Stimulated activated CD4-positive, alpha-beta T cell treated with anti-CD3 and anti-CD28 coated beads, Interleukin-12 subunit alpha, Interleukin-12 subunit beta, amount 100 ng/mL, for 48 hours (primary cell): ENCODE results near the gene NCMAP.

Experiments used
- DNase-seq, 3 donors: peaks; one replicate each; pipeline ENCODE4 v3.0.0-alpha.2; 2020; ENCODE audit warnings: low read depth in 2 of 3, low spot score in 1 of 3

Gene NCMAP

DNA sequence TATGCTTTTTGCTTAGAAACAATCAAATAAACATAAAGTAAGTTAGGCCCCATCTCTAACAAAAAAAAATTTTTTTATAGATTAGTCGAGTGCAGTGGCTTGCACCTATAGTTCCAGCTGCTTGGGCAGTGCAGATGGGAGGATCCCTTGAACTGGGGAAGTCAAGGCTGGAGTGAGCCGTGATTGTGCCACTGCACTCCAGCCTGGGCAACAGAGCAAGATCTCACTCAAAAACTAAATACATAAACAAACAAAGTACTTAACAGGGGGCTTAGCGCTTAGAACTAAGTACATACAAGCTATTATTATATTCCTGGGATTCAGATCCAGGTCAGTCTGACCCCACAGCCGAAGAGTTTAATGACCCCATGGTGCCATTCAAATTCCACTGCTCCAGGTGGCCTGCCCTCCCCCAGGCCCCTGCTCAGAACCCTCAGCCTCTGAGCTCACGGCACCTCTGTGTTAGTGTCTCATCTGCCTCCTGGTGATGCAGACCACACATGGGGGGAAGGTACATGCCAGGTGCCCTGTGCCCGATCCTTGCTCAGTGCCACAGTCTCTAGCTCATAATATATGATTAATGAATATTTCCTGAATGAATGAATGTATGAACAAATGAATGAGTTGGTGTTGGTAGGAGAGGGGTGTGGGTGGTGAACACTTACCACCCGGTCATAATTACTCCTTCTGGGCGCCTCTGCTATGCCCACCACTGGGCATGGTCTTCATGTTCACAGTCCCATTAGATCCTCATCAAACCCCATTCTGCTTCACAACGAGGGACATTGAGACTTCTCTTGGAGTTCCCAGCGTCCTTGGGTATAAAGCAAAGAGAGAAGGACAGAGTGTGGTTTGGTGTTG lies 14.6 kb downstream of the NCMAP start:
- DNase-seq = no peak

GRCh38 chr1:24572301-24572700 lies 16.4 kb downstream of the NCMAP start:
- DNase-seq = no peak

- DNase-seq = no peak
Measured at GRCh38 chr1:24575905-24576587, 20.2 kb downstream of the NCMAP start.

DNA sequence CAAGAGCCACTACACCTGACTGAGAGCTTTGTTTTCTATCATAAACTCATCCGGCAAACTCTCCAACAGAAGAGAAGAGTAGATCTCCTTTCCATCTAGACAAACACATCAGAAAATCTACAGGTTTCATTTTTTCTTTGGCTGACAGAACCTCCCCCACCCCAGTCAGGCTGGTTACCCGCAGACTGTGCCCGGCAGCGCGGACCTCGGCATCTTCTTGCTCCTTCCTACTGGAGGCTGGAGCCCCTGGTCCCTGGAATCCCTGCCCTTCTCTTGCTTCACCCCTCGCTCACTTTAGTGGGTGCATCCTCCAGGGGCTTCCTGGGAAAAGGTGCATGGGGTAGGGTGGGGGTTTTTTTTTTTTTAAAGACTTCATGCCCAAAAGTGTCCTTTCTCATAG lies 23.0 kb downstream of the NCMAP start:
- DNase-seq = no peak

GRCh38 chr1:24580756-24581155 lies 24.9 kb downstream of the NCMAP start:
- DNase-seq = no peak

DNA sequence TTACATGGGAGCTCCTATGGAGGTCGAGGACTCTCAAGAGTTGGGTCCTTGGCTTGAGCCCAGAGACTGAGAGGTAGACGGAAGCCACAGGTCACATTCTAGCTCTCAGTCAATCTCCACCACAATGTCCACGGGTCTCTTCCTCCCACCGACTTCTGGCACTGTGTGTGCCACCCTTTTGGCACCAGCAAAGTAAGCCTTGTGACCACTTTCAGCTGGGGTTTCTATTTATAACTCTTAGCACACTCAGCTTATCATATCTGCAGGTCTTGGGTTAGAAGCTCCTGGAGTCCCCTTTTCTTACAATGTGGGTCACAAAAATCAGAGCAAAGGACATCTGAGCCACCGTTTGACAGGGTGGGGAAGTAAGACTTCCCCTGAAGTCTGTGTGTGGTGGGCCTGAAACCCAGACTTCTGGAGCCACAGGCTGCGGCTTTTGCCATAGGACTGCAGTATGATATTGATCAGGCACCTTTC lies 28.3 kb downstream of the NCMAP start:
- DNase-seq = no peak

DNA sequence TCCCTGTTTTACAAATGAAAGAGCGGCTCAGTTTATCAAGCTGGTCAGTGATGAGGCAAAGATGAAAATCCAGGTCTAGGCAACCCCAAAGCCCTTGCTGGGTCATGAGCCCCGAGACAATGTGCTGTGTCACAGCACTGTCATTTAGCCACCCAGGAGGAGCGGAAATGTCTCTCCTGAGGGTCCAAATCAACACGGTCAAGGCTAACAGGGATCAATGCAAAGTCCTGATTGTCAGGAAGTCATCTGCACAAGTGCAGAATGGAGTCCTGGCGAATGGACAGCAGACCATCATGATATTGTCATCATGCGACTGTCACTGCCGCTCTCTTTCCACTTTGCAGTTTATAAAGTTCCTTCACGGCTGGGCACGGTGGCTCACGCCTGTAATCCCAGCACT lies 30.2 kb downstream of the NCMAP start:
- no peak for DNase-seq

GRCh38 chr1:24586970-24587820 lies 31.3 kb downstream of the NCMAP start:
- peak; percentile 4 to 70 (median 15) for DNase-seq

GRCh38 chr1:24588573-24588972 lies 32.7 kb downstream of the NCMAP start:
- DNase-seq = no peak

- no peak for DNase-seq
Measured at GRCh38 chr1:24589200-24589599, 33.3 kb downstream of the NCMAP start.

DNA sequence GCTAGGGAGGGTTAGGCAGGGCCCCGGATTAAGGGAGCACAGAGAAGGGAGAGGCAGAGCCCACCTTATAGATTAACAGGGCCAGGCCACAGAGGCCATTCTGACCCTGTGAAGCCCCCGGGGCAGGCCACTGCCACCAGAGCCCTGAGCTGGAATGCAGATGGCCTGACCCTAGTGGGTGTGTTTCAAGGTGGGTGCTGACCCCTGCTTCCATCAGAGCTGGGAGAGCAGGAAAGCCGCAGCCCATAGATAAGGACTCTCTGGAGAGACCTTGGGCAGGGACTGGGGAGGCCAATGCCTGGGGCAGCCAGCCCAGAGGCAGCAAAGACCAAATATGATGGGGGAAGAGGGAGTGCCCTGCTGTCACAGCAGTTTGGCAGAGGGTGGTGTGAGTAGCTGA lies 35.9 kb downstream of the NCMAP start:
- no peak for DNase-seq

GRCh38 chr1:24594328-24594598 lies 38.4 kb downstream of the NCMAP start:
- DNase-seq = no peak

- DNase-seq = no peak
Measured at GRCh38 chr1:24596401-24596880, 40.6 kb downstream of the NCMAP start.

- DNase-seq = no peak
Measured at GRCh38 chr1:24599265-24599664, 43.4 kb downstream of the NCMAP start.

GRCh38 chr1:24600551-24600950 lies 44.7 kb downstream of the NCMAP start:
- DNase-seq = no peak

GRCh38 chr1:24605534-24606295 lies 49.8 kb downstream of the NCMAP start:
- no peak for DNase-seq

GRCh38 chr1:24606296-24606605 lies 50.4 kb downstream of the NCMAP start:
- DNase-seq = no peak

GRCh38 chr1:24606621-24607020 lies 50.7 kb downstream of the NCMAP start:
- no peak for DNase-seq

DNA sequence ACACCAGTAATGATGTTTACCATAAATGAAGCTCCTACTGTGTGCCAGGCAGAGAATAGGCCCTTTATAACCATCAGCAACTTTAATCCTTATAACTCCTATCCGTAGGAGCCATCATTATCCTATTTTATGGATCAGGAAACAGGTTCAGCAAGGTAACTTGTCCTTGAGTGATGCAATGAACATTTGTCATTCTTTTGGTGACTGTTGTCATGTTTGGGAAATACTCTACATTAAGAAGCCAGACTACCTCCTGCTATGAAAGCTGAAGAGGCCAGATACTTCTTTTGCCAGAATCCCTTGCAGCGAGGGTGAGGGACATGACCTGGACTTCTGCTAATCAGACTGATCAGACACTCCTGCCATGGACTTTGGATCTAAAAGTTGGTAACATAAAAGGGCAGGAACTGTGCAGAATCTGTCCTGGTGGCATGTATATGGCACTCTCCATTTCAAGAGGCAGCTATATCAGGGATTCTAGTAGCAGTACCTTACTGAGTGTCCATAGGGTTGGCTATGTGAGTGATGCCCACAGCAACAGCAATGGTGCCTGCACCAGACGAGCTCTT lies 54.1 kb downstream of the NCMAP start:
- no peak for DNase-seq

GRCh38 chr1:24619376-24619775 lies 63.5 kb downstream of the NCMAP start:
- no peak for DNase-seq

DNA sequence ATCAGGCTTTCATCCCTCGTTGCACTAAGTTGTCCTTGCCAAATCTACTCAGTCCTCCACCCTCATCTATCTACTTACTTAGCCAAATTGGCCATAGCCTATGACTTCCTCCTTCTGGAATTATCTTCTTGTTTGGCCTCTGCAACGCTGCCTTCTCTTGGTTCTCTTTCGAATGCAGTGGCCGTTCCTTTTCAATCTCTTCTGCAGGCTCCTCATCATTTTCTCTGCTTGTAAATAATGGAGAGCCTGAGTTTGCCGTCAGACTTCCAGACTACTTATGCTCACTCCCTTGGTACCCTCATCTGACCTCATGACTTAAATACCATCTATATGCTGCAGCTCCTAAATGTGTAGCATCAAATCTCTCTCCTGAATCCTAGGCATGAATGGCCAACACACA lies 64.8 kb downstream of the NCMAP start:
- no peak for DNase-seq
